Right atrium auricular region (tissue), 2 donors: Measurements from ENCODE around the gene MALRD1. TPM values are rescaled to one million over a fixed set of nuclear protein-coding genes. Genes with fewer than 3 reads are reported as not detected.

Experiments
- DNase-seq: peaks from one replicate; pipeline ENCODE4 v3.0.0-alpha.2; 2019; ENCODE audit warnings: low spot score
- H3K27ac ChIP-seq, 2 donors: fragments of 200-600 bp; sonication (generic); 1 replicate in 1 of 2; 2 replicates in 1 of 2; pipeline ENCODE4 v1.5.1; 2016 to 2019
- H3K27me3 ChIP-seq, 2 donors: fragments of 200-600 bp; sonication (generic); one replicate each; pipeline versions ENCODE4 v1.5.1 to v1.6.0; 2017 to 2019
- H3K36me3 ChIP-seq: fragments of 200-600 bp; sonication (generic); one replicate; pipeline ENCODE4 v1.5.1; 2016
- H3K4me1 ChIP-seq, 2 donors: fragments of 200-600 bp; sonication (generic); one replicate each; pipeline versions ENCODE4 v1.5.1 to v1.6.0; 2017 to 2019
- H3K4me3 ChIP-seq, 2 donors: fragments of 200-600 bp; sonication (generic); 1 replicate in 1 of 2; 2 replicates in 1 of 2; pipeline ENCODE4 v1.5.1; 2017 to 2019; ENCODE audit warnings: mild to moderate bottlenecking in 1 of 2, moderate library complexity in 1 of 2
- H3K9me3 ChIP-seq, 2 donors: fragments of 200-600 bp; sonication (generic); one replicate each; pipeline ENCODE4 v1.5.1; 2019
- CTCF ChIP-seq, 2 donors: fragments of 200-600 bp; sonication (generic); IDR thresholded peaks; one replicate each; pipeline ENCODE4 v1.5.1; 2019; ENCODE audit warnings: antibody characterized with exemption in 2 of 2
- total RNA-seq, 2 donors: library from RNA; depleted of rRNA; stranded (reverse); fragments of >200 nt; gene quantifications; one replicate each; pipeline ENCODE4 v1.1.0, GENCODE V29; 2016

Gene MALRD1
- total RNA-seq, 2 donors from 2014 or later, result 0.71 to 1.3 TPM

- Histone ChIP-seq H3K9me3 (no peaks in the 10 kb centered on the region), H3K27me3 (no peaks in the 10 kb centered on the region), H3K4me3 (no peak overlapping the region), H3K4me1 (no peaks in the 10 kb centered on the region), H3K36me3 (no peaks in the 10 kb centered on the region), H3K27ac (no peak overlapping the region)
- no peak for DNase-seq
- peak in 1 of 2 donors; percentile 59 for TF ChIP-seq CTCF (IDR thresholded peaks at IDR 0.05)
Observed at GRCh38 chr10:19412531-19412930, 363.9 kb downstream of the MALRD1 start.

GRCh38 chr10:19416164-19416563 lies 367.6 kb downstream of the MALRD1 start:
- Histone ChIP-seq H3K27me3 (no peaks in the 10 kb centered on the region), H3K4me3 (no peak overlapping the region), H3K27ac (no peak overlapping the region), H3K9me3 (no peaks in the 10 kb centered on the region), H3K36me3 (no peaks in the 10 kb centered on the region), H3K4me1 (no peaks in the 10 kb centered on the region)
- DNase-seq, result no peak
- TF ChIP-seq CTCF (IDR thresholded peaks at IDR 0.05), result no peak

- no peak for TF ChIP-seq CTCF (IDR thresholded peaks at IDR 0.05)
- Histone ChIP-seq H3K4me1 (no peaks in the 10 kb centered on the region), H3K9me3 (no peaks in the 10 kb centered on the region), H3K27ac (no peak overlapping the region), H3K4me3 (no peak overlapping the region), H3K36me3 (no peaks in the 10 kb centered on the region), H3K27me3 (no peaks in the 10 kb centered on the region)
- DNase-seq, result no peak
Observed at GRCh38 chr10:19417740-19418139, 369.1 kb downstream of the MALRD1 start.

- H3K27me3 ChIP-seq, result no peaks in the 10 kb centered on the region
- no peak overlapping the region for H3K27ac ChIP-seq
- H3K9me3 ChIP-seq, result no peaks in the 10 kb centered on the region
- no peaks in the 10 kb centered on the region for H3K4me1 ChIP-seq
- DNase-seq, result no peak
- H3K36me3 ChIP-seq, result no peaks in the 10 kb centered on the region
- H3K4me3 ChIP-seq, result no peak overlapping the region
- TF ChIP-seq CTCF (IDR thresholded peaks at IDR 0.05), result no peak
Observed at GRCh38 chr10:19421674-19422073, 373.1 kb downstream of the MALRD1 start.

- no peak overlapping the region for H3K27ac ChIP-seq
Observed at GRCh38 chr10:19426034-19426433, 377.4 kb downstream of the MALRD1 start.

More at GRCh38 chr10:19426034-19426433, 377.4 kb downstream of the MALRD1 start:
- H3K27me3 ChIP-seq, result no peaks in the 10 kb centered on the region
- no peaks in the 10 kb centered on the region for H3K36me3 ChIP-seq
- H3K4me1 ChIP-seq, result no peaks in the 10 kb centered on the region
- no peak for TF ChIP-seq CTCF (IDR thresholded peaks at IDR 0.05)
- H3K4me3 ChIP-seq, result no peak overlapping the region
- no peaks in the 10 kb centered on the region for H3K9me3 ChIP-seq
- no peak for DNase-seq
